GM23248 (cell line): ENCODE measurements around the gene GLI2.

ENCODE experiments used
- EZH2 ChIP-seq: fragments of 200-600 bp; sonication (generic); IDR thresholded peaks from 2 replicates; pipeline ENCODE4 v1.6.1; 2018; ENCODE audit warnings: antibody characterized with exemption, mild to moderate bottlenecking; ENCODE audit not compliant: insufficient read depth, poor library complexity, severe bottlenecking
- EZH2phosphoT487 ChIP-seq: fragments of 200-600 bp; sonication (generic); IDR thresholded peaks from 2 replicates; pipeline ENCODE4 v1.6.1; 2018; ENCODE audit warnings: antibody characterized with exemption, moderate library complexity, mild to moderate bottlenecking, low read depth; ENCODE audit not compliant: insufficient read depth

DNA sequence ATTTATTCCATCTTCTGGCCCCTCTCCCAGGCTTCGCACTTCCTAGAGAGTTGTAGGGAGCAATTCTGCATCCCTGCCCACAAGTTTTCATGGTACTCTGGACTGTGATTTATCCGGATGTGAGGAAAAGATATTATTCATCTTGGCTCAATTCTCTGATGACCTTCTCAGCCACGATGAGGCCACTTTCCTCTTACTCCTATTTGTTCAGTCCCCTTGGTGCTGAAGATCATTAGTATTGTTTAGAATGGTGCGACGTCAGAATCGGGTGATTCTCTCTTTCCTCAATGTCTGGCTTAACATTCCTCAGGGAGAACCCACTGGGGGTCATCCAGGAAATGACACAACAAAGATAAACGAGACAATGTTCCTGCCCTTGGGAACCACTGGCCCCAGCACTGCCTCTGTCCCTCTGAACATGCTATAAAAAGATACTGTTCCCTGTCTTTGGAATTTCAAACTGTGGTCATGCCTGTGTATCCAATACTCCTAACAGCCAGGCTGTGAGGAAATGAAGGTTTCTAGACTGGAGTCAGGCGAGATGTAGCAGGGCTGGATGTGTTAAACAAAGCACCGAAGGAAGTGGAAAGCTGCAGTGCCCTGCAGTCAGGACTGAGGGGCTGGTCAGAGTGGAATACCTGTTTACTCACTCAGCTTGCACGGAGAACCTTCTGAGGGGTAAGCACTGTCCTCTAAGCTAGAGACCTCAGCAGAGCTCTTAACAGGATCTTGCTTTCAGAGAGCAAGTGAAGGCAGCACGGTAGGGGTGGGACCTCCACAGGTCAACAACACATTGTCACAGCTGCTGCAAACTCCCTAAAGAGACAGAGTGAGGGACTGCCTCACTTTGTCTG, 12.9 kb upstream of the GLI2 start:
- TF ChIP-seq EZH2, result no peak
- TF ChIP-seq EZH2phosphoT487, result no peak
